Ishikawa (cell line): ENCODE results near the gene ECSCR.

Experiments
- CEBPB ChIP-seq: IDR thresholded peaks from 2 replicates; pipeline ENCODE4 v1.6.1; 2012
- CREB1 ChIP-seq: IDR thresholded peaks from 2 replicates; pipeline ENCODE4 v1.6.1; 2012; ENCODE audit warnings: low read depth
- EGR1 ChIP-seq: IDR thresholded peaks from 2 replicates; pipeline ENCODE4 v1.6.1; 2012
- EP300 ChIP-seq: IDR thresholded peaks from 2 replicates; pipeline ENCODE4 v1.6.1; 2012; ENCODE audit warnings: borderline replicate concordance
- FOXM1 ChIP-seq: IDR thresholded peaks from 2 replicates; pipeline ENCODE4 v1.6.1; 2012; ENCODE audit warnings: low read depth, borderline replicate concordance
- MAX ChIP-seq: IDR thresholded peaks from 2 replicates; pipeline ENCODE4 v1.6.1; 2012
- NFIC ChIP-seq: IDR thresholded peaks from 2 replicates; pipeline ENCODE4 v1.6.1; 2012
- RAD21 ChIP-seq: IDR thresholded peaks from 2 replicates; pipeline ENCODE4 v1.6.1; 2012; ENCODE audit warnings: low read depth
- TAF1 ChIP-seq: IDR thresholded peaks from 2 replicates; pipeline ENCODE4 v1.6.1; 2012; ENCODE audit warnings: low read depth, mild to moderate bottlenecking
- TCF12 ChIP-seq: IDR thresholded peaks from 2 replicates; pipeline ENCODE4 v1.6.1; 2012; ENCODE audit warnings: low read depth
- TEAD4 ChIP-seq: IDR thresholded peaks from 2 replicates; pipeline ENCODE4 v1.6.1; 2012
- USF1 ChIP-seq: IDR thresholded peaks from 2 replicates; pipeline ENCODE4 v1.6.1; 2012
- YY1 ChIP-seq: IDR thresholded peaks from 2 replicates; pipeline ENCODE4 v1.6.1; 2012; ENCODE audit warnings: low read depth
- ZBTB7A ChIP-seq: IDR thresholded peaks from 2 replicates; pipeline ENCODE4 v1.6.1; 2012; ENCODE audit warnings: low read depth

Gene ECSCR

GRCh38 chr5:139468421-139468931 is 5.9 kb upstream of the ECSCR start:
- TF ChIP-seq EGR1: no peak
- no peak for TF ChIP-seq CREB1
- TF ChIP-seq NFIC: no peak
- TF ChIP-seq USF1: no peak
- no peak for TF ChIP-seq CEBPB
- TF ChIP-seq TEAD4: no peak
- TF ChIP-seq RAD21: no peak
- TF ChIP-seq YY1: no peak

- no peak for TF ChIP-seq CREB1
- no peak for TF ChIP-seq TAF1
- TF ChIP-seq NFIC: no peak
- TF ChIP-seq ZBTB7A: no peak
- no peak for TF ChIP-seq RAD21
- no peak for TF ChIP-seq EP300
- no peak for TF ChIP-seq TCF12
- no peak for TF ChIP-seq YY1
Measured at GRCh38 chr5:139461698-139462097, 845 bp downstream of the ECSCR start.

GRCh38 chr5:139461176-139461575 is 1.4 kb downstream of the ECSCR start:
- TF ChIP-seq NFIC (no peak), ZBTB7A (no peak), EP300 (no peak)

- TF ChIP-seq ZBTB7A (no peak), USF1 (no peak), RAD21 (no peak), NFIC (no peak)
Measured at GRCh38 chr5:139460455-139460854, 2.1 kb downstream of the ECSCR start.

- no peak for TF ChIP-seq TCF12
- TF ChIP-seq YY1: no peak
- TF ChIP-seq ZBTB7A: no peak
- TF ChIP-seq EP300: no peak
- TF ChIP-seq NFIC: no peak
- TF ChIP-seq USF1: no peak
- no peak for TF ChIP-seq MAX
- no peak for TF ChIP-seq EGR1
- TF ChIP-seq TAF1: no peak
- TF ChIP-seq CEBPB: no peak
- no peak for TF ChIP-seq TEAD4
Measured at GRCh38 chr5:139459451-139459934, 3.0 kb downstream of the ECSCR start.

- TF ChIP-seq YY1: no peak
- TF ChIP-seq TAF1: no peak
- no peak for TF ChIP-seq ZBTB7A
Measured at GRCh38 chr5:139458580-139459407, 3.7 kb downstream of the ECSCR start.

GRCh38 chr5:139457653-139458306 is 4.8 kb downstream of the ECSCR start:
- TF ChIP-seq NFIC (no peak), CREB1 (no peak), EGR1 (no peak), EP300 (no peak), USF1 (no peak), ZBTB7A (no peak), CEBPB (no peak), YY1 (no peak), RAD21 (no peak), TCF12 (no peak), FOXM1 (no peak), MAX (no peak), TAF1 (no peak)

- no peak for TF ChIP-seq MAX
- no peak for TF ChIP-seq TAF1
- TF ChIP-seq TEAD4: no peak
- TF ChIP-seq ZBTB7A: no peak
- no peak for TF ChIP-seq EP300
- TF ChIP-seq YY1: no peak
- no peak for TF ChIP-seq TCF12
Measured at GRCh38 chr5:139457241-139457640, 5.3 kb downstream of the ECSCR start.
